Neural cell (in vitro differentiated cells): ENCODE data around the gene ADISSP. TPM values are rescaled to one million over a fixed set of nuclear protein-coding genes. Genes with fewer than 3 reads are reported as not detected.

ENCODE experiments used
- H2AFZ ChIP-seq: fragments of 200-600, 300-800 bp; sonication (generic), shearing (Covaris generic); 2 replicates; pipeline ENCODE4 v1.6.0; 2014; ENCODE audit warnings: low read depth, mild to moderate bottlenecking, antibody characterized with exemption, low read length, moderate library complexity
- H3F3A ChIP-seq: fragments of 200-600 bp; shearing (Covaris generic); 2 replicates; pipeline ENCODE4 v1.6.1; 2016; ENCODE audit warnings: mild to moderate bottlenecking, moderate library complexity, mixed read lengths, antibody characterized with exemption, low read length; ENCODE audit not compliant: insufficient read depth, poor library complexity, severe bottlenecking
- H3K27ac ChIP-seq: fragments of 200-600, 300-800 bp; sonication (generic), shearing (Covaris generic); 2 replicates; pipeline ENCODE4 v1.5.1; 2014; ENCODE audit warnings: mild to moderate bottlenecking, low read length, moderate library complexity
- H3K27me3 ChIP-seq: fragments of 300-800, 200-600 bp; sonication (generic), shearing (Covaris generic); 2 replicates; pipeline ENCODE4 v1.6.0; 2014; ENCODE audit warnings: mild to moderate bottlenecking, low read depth, low read length, moderate library complexity; ENCODE audit not compliant: insufficient read depth
- H3K36me3 ChIP-seq: fragments of 300-800, 200-600 bp; sonication (generic), shearing (Covaris generic); 2 replicates; pipeline ENCODE4 v1.5.1; 2014; ENCODE audit warnings: mild to moderate bottlenecking, antibody characterized with exemption, low read length, moderate library complexity; ENCODE audit not compliant: insufficient read depth
- H3K4me2 ChIP-seq: fragments of 300-800, 200-600 bp; sonication (generic), shearing (Covaris generic); 2 replicates; pipeline ENCODE4 v1.6.0; 2014; ENCODE audit warnings: mild to moderate bottlenecking, low read length
- H3K4me3 ChIP-seq: fragments of 300-800, 200-600 bp; sonication (generic), shearing (Covaris generic); 2 replicates; pipeline ENCODE4 v1.5.1; 2014; ENCODE audit warnings: mild to moderate bottlenecking, low read length, moderate library complexity
- H3K79me2 ChIP-seq: fragments of 200-600 bp; shearing (Covaris generic); replicated peaks from 2 replicates; pipeline ENCODE4 v1.6.0; 2014; ENCODE audit warnings: mild to moderate bottlenecking, low read length, moderate library complexity; ENCODE audit not compliant: insufficient read depth
- H3K9ac ChIP-seq: fragments of 300-800, 200-600 bp; sonication (generic), shearing (Covaris generic); 2 replicates; pipeline ENCODE4 v1.6.1; 2016; ENCODE audit warnings: mild to moderate bottlenecking, low read length, mixed read lengths
- H3K9me2 ChIP-seq: fragments of 200-600 bp; shearing (Covaris generic); 2 replicates; pipeline ENCODE4 v1.6.1; 2016; ENCODE audit warnings: mild to moderate bottlenecking, low read length, mixed read lengths; ENCODE audit not compliant: insufficient read depth
- H3K9me3 ChIP-seq: fragments of 200-600, 300-800 bp; sonication (generic), shearing (Covaris generic); 2 replicates; pipeline ENCODE4 v1.6.1; 2016; ENCODE audit warnings: mild to moderate bottlenecking, mixed run types, low read length, moderate library complexity, mixed read lengths
- H4K20me1 ChIP-seq: fragments of 200-600 bp; shearing (Covaris generic); 2 replicates; pipeline ENCODE4 v1.6.1; 2016; ENCODE audit warnings: mild to moderate bottlenecking, mixed run types; ENCODE audit not compliant: insufficient read depth
- EP300 ChIP-seq: fragments of 450-650 bp; conservative IDR thresholded peaks from 2 replicates; pipeline ENCODE4 v1.6.1; 2014; ENCODE audit warnings: antibody characterized with exemption, mild to moderate bottlenecking, moderate library complexity; ENCODE audit not compliant: poor library complexity, severe bottlenecking
- EZH2 ChIP-seq: fragments of 200-600, 300-800 bp; shearing (Covaris generic), sonication (generic); IDR thresholded peaks from 2 replicates; pipeline ENCODE4 v1.6.1; 2014; ENCODE audit warnings: antibody characterized with exemption, low read length, borderline replicate concordance, mild to moderate bottlenecking; ENCODE audit not compliant: insufficient read depth, poor library complexity, severe bottlenecking
- MXI1 ChIP-seq: fragments of 450-650 bp; conservative IDR thresholded peaks from 2 replicates; pipeline ENCODE4 v1.6.1; 2014; ENCODE audit warnings: antibody characterized with exemption, mild to moderate bottlenecking; ENCODE audit not compliant: poor library complexity, severe bottlenecking
- POLR2AphosphoS5 ChIP-seq: IDR thresholded peaks from 2 replicates; pipeline ENCODE4 v1.6.1; 2012
- RAD21 ChIP-seq: fragments of 450-650 bp; conservative IDR thresholded peaks from 2 replicates; pipeline ENCODE4 v1.6.1; 2014; ENCODE audit warnings: antibody characterized with exemption, mild to moderate bottlenecking, moderate library complexity
- SMC3 ChIP-seq: fragments of 450-650 bp; conservative IDR thresholded peaks from 2 replicates; pipeline ENCODE4 v1.6.1; 2014; ENCODE audit warnings: antibody characterized with exemption, mild to moderate bottlenecking, moderate library complexity; ENCODE audit not compliant: poor library complexity
- TAF1 ChIP-seq: IDR thresholded peaks from 2 replicates; pipeline ENCODE4 v1.6.1; 2012; ENCODE audit warnings: low read depth
- polyA plus RNA-seq: library from polyadenylated mRNA; depleted of rRNA; stranded (reverse); fragments of >200 nt; gene quantifications from 2 replicates; pipeline ENCODE4 v1.2.3, GENCODE V29; 2014
- TF ChIP-seq, protein P1 (sequence below): IDR thresholded peaks from 2 replicates; pipeline ENCODE4 v1.6.1; 2012; ENCODE audit warnings: borderline replicate concordance
- TF ChIP-seq, protein P2 (sequence below): fragments of 450-650 bp; IDR thresholded peaks from 2 replicates; pipeline ENCODE4 v1.5.1; 2014; ENCODE audit warnings: antibody characterized with exemption, mild to moderate bottlenecking, moderate library complexity; ENCODE audit not compliant: poor library complexity, severe bottlenecking

The ADISSP gene
- polyA plus RNA-seq, 1 donor from 2014 or later: 39.8 TPM

DNA sequence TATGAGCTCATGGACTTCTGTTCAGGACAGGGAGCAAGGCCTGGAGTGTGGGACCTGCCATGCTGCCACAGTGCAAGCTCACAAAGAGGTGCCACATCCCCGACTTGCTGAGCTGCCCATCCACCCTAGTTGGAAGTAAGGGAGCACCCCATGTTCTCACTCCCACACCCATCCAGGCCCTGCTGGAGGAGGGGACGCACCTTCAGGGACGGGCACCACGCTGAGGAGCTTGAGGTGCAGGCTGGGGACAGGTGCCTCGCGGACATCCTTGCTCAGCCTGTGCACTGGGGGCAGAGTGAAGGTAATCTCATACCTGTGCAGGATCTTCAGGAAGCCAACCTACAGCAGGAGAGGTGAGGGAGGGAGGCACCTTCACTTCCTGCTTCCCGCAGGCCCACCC is 12.3 kb downstream of the ADISSP start:
- H3K9me3 ChIP-seq: no peaks in the 10 kb centered on the region
- no peaks in the 10 kb centered on the region for H4K20me1 ChIP-seq
- no peak overlapping the region for H3K27ac ChIP-seq
- no peaks in the 10 kb centered on the region for H3K9me2 ChIP-seq
- H3K36me3 ChIP-seq: no peaks in the 10 kb centered on the region
- no peaks in the 10 kb centered on the region for H3F3A ChIP-seq
- peaks cover 22% of the 10 kb centered on the region for H3K27me3 ChIP-seq
- H3K4me2 ChIP-seq: no peak overlapping the region
- TF ChIP-seq, protein P1, sequence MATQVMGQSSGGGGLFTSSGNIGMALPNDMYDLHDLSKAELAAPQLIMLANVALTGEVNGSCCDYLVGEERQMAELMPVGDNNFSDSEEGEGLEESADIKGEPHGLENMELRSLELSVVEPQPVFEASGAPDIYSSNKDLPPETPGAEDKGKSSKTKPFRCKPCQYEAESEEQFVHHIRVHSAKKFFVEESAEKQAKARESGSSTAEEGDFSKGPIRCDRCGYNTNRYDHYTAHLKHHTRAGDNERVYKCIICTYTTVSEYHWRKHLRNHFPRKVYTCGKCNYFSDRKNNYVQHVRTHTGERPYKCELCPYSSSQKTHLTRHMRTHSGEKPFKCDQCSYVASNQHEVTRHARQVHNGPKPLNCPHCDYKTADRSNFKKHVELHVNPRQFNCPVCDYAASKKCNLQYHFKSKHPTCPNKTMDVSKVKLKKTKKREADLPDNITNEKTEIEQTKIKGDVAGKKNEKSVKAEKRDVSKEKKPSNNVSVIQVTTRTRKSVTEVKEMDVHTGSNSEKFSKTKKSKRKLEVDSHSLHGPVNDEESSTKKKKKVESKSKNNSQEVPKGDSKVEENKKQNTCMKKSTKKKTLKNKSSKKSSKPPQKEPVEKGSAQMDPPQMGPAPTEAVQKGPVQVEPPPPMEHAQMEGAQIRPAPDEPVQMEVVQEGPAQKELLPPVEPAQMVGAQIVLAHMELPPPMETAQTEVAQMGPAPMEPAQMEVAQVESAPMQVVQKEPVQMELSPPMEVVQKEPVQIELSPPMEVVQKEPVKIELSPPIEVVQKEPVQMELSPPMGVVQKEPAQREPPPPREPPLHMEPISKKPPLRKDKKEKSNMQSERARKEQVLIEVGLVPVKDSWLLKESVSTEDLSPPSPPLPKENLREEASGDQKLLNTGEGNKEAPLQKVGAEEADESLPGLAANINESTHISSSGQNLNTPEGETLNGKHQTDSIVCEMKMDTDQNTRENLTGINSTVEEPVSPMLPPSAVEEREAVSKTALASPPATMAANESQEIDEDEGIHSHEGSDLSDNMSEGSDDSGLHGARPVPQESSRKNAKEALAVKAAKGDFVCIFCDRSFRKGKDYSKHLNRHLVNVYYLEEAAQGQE: no peak
- TF ChIP-seq RAD21: no peak
- TF ChIP-seq EZH2: no peak
- TF ChIP-seq, protein P2, sequence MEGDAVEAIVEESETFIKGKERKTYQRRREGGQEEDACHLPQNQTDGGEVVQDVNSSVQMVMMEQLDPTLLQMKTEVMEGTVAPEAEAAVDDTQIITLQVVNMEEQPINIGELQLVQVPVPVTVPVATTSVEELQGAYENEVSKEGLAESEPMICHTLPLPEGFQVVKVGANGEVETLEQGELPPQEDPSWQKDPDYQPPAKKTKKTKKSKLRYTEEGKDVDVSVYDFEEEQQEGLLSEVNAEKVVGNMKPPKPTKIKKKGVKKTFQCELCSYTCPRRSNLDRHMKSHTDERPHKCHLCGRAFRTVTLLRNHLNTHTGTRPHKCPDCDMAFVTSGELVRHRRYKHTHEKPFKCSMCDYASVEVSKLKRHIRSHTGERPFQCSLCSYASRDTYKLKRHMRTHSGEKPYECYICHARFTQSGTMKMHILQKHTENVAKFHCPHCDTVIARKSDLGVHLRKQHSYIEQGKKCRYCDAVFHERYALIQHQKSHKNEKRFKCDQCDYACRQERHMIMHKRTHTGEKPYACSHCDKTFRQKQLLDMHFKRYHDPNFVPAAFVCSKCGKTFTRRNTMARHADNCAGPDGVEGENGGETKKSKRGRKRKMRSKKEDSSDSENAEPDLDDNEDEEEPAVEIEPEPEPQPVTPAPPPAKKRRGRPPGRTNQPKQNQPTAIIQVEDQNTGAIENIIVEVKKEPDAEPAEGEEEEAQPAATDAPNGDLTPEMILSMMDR: no peak
- TF ChIP-seq EP300: no peak
- TF ChIP-seq SMC3: no peak
- no peak for TF ChIP-seq MXI1
- no peak for TF ChIP-seq POLR2AphosphoS5
- TF ChIP-seq TAF1: no peak
- no peaks in the 10 kb centered on the region for H3K79me2 ChIP-seq
- H2AFZ ChIP-seq: no peak overlapping the region
- H3K4me3 ChIP-seq: no peak overlapping the region
- no peak overlapping the region for H3K9ac ChIP-seq

DNA sequence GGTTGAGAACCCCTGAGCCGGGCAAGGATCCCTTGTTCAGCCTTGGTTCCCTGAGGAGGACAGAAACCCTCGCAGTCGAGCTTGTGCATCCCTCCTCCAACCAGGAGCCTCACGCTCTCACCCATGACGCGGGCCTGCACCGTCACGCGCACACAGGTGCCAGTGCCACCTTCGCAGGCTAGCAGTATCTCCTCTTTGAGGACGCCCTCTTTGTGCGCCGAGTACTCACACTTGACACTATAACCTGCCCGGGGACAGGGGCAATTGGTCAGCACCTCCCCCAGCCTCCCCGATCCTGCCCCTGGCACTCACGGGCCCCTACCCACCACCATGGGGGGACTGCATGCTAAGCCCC is 13.3 kb downstream of the ADISSP start:
- Histone ChIP-seq H3K4me3 (no peak overlapping the region), H3K9me3 (no peaks in the 10 kb centered on the region), H3K4me2 (no peak overlapping the region), H3K27ac (no peak overlapping the region), H3K9me2 (no peaks in the 10 kb centered on the region), H2AFZ (no peak overlapping the region), H3K27me3 (peaks cover 33% of the 10 kb centered on the region), H3K79me2 (no peaks in the 10 kb centered on the region), H4K20me1 (no peaks in the 10 kb centered on the region), H3K9ac (no peak overlapping the region), H3K36me3 (no peaks in the 10 kb centered on the region), H3F3A (no peaks in the 10 kb centered on the region)
- no peak for TF ChIP-seq TAF1
- TF ChIP-seq, protein P2: no peak
- no peak for TF ChIP-seq SMC3
- no peak for TF ChIP-seq EZH2
- TF ChIP-seq POLR2AphosphoS5: no peak
- TF ChIP-seq, protein P1: no peak
- TF ChIP-seq MXI1: no peak
- no peak for TF ChIP-seq RAD21
- TF ChIP-seq EP300: no peak
